Stomach (tissue), 4 donors: Measurements from ENCODE around the gene PDIA5.

ENCODE experiments used
- CTCF ChIP-seq, 7 experiments: fragments of 450-650 bp in 4 of 7; fragments of 200-600 bp in 3 of 7; sonication (generic) in 3 of 7; IDR thresholded peaks; one replicate each; pipeline ENCODE4 v1.5.1; 2016 to 2019; ENCODE audit warnings: antibody characterized with exemption in 7 of 7, control low read depth in 2 of 7, mild to moderate bottlenecking in 1 of 7
- EP300 ChIP-seq: sonication (generic); formaldehyde crosslinking; IDR thresholded peaks from one replicate; pipeline ENCODE4 v1.6.1; 2017; ENCODE audit warnings: antibody characterized with exemption
- POLR2A ChIP-seq, 4 donors: fragments of 450-650 bp; IDR thresholded peaks; one replicate each; pipeline ENCODE4 v1.6.1; 2016; ENCODE audit warnings: antibody characterized with exemption in 4 of 4, control low read depth in 2 of 4, mild to moderate bottlenecking in 1 of 4, moderate library complexity in 1 of 4

- TF ChIP-seq EP300 (no peak), CTCF (IDR thresholded peaks at IDR 0.05) (no peak), POLR2A (IDR thresholded peaks at IDR 0.05) (no peak)
These were observed 8.5 kb downstream of the PDIA5 start for GRCh38 chr3:123075359-123075758.
